ENCODE data around the gene RPS27.

GRCh38 chr1:153973071-153973470, 17.5 kb upstream of the RPS27 start:
- TF ChIP-seq, protein P1, sequence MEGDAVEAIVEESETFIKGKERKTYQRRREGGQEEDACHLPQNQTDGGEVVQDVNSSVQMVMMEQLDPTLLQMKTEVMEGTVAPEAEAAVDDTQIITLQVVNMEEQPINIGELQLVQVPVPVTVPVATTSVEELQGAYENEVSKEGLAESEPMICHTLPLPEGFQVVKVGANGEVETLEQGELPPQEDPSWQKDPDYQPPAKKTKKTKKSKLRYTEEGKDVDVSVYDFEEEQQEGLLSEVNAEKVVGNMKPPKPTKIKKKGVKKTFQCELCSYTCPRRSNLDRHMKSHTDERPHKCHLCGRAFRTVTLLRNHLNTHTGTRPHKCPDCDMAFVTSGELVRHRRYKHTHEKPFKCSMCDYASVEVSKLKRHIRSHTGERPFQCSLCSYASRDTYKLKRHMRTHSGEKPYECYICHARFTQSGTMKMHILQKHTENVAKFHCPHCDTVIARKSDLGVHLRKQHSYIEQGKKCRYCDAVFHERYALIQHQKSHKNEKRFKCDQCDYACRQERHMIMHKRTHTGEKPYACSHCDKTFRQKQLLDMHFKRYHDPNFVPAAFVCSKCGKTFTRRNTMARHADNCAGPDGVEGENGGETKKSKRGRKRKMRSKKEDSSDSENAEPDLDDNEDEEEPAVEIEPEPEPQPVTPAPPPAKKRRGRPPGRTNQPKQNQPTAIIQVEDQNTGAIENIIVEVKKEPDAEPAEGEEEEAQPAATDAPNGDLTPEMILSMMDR (IDR thresholded peaks at IDR 0.05), result no peak
- TF ChIP-seq EZH2phosphoT487 (IDR thresholded peaks at IDR 0.05), result no peak
- TF ChIP-seq EZH2 (IDR thresholded peaks at IDR 0.05), result no peak

Data from neural progenitor cell (in vitro differentiated cells).